ENCODE results near the gene SGSM2.

DNA sequence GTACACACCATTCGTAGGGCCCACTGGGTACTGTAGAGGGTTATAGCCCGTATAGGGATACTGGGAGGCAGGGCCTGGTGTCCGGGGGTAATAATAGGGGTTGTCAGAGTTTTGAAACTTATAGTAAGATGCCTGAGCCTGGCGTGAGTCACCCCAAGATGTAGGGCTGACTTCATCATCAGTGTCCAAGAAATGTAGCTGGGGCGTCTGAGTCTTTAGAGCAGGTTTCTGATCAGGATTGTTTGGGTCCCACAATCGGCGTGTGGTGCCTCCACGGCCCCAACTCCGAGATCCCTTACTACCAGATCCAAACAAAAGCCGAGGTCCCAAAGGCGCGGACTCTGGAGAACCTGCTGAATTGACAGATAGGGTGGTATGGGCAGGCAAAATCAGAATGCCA lies 38.2 kb upstream of the SGSM2 start:
- no peak for TF ChIP-seq POLR2AphosphoS5 (IDR thresholded peaks at IDR 0.05)
- TF ChIP-seq, protein P1, sequence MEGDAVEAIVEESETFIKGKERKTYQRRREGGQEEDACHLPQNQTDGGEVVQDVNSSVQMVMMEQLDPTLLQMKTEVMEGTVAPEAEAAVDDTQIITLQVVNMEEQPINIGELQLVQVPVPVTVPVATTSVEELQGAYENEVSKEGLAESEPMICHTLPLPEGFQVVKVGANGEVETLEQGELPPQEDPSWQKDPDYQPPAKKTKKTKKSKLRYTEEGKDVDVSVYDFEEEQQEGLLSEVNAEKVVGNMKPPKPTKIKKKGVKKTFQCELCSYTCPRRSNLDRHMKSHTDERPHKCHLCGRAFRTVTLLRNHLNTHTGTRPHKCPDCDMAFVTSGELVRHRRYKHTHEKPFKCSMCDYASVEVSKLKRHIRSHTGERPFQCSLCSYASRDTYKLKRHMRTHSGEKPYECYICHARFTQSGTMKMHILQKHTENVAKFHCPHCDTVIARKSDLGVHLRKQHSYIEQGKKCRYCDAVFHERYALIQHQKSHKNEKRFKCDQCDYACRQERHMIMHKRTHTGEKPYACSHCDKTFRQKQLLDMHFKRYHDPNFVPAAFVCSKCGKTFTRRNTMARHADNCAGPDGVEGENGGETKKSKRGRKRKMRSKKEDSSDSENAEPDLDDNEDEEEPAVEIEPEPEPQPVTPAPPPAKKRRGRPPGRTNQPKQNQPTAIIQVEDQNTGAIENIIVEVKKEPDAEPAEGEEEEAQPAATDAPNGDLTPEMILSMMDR (IDR thresholded peaks at IDR 0.05): no peak
- no peak for TF ChIP-seq POLR2A (IDR thresholded peaks at IDR 0.05)

Data from stomach (tissue), 4 donors.